Neural progenitor cell (in vitro differentiated cells): ENCODE measurements around the gene KCNIP1. TPM values are rescaled to one million over a fixed set of nuclear protein-coding genes. Genes with fewer than 3 reads are reported as not detected.

ENCODE experiments used
- DNase-seq: peaks from one replicate; pipeline ENCODE4 v3.0.0-alpha.2; 2016; ENCODE audit warnings: low spot score
- H2AFZ ChIP-seq: fragments of 200-600 bp; sonication (generic); replicated peaks from 2 replicates; pipeline ENCODE4 v1.6.1; 2016; ENCODE audit warnings: antibody characterized with exemption
- H3F3A ChIP-seq: fragments of 200-600 bp; sonication (generic); 2 replicates; pipeline ENCODE4 v1.6.1; 2016; ENCODE audit warnings: antibody characterized with exemption, low read depth
- H3K27ac ChIP-seq: fragments of 200-600 bp; sonication (generic); 2 replicates; pipeline ENCODE4 v1.5.1; 2016; ENCODE audit warnings: mild to moderate bottlenecking
- H3K27me3 ChIP-seq: fragments of 200-600 bp; sonication (generic); 2 replicates; pipeline ENCODE4 v1.6.1; 2016; ENCODE audit warnings: mild to moderate bottlenecking, moderate library complexity
- H3K36me3 ChIP-seq: fragments of 200-600 bp; sonication (generic); 2 replicates; pipeline ENCODE4 v1.5.1; 2016
- H3K4me1 ChIP-seq: fragments of 200-600 bp; sonication (generic); 2 replicates; pipeline ENCODE4 v1.6.1; 2016; ENCODE audit warnings: mixed run types
- H3K4me2 ChIP-seq: fragments of 200-600 bp; sonication (generic); 2 replicates; pipeline ENCODE4 v1.6.1; 2016
- H3K4me3 ChIP-seq: fragments of 200-600 bp; sonication (generic); 2 replicates; pipeline ENCODE4 v1.5.1; 2016
- H3K79me2 ChIP-seq: fragments of 200-600 bp; sonication (generic); 2 replicates; pipeline ENCODE4 v1.6.1; 2016; ENCODE audit warnings: low read depth
- H3K9ac ChIP-seq: fragments of 200-600 bp; sonication (generic); 2 replicates; pipeline ENCODE4 v1.6.1; 2016
- H3K9me3 ChIP-seq: fragments of 200-600 bp; sonication (generic); 2 replicates; pipeline ENCODE4 v1.5.1; 2016; ENCODE audit warnings: low read depth
- H4K20me1 ChIP-seq: fragments of 200-600 bp; sonication (generic); 2 replicates; pipeline ENCODE4 v1.6.1; 2016; ENCODE audit warnings: low read depth
- H3K27ac Mint-ChIP-seq: 3 replicates; pipeline ENCODE4 v1.8.0; 2021; ENCODE audit warnings: mixed read lengths
- H3K27me3 Mint-ChIP-seq: 2 replicates; pipeline ENCODE4 v1.8.0; 2022; ENCODE audit warnings: low read depth, mild to moderate bottlenecking, inconsistent platforms, moderate library complexity, mixed read lengths; ENCODE audit not compliant: insufficient read depth
- H3K36me3 Mint-ChIP-seq: 3 replicates; pipeline ENCODE4 v1.8.0; 2021; ENCODE audit warnings: mixed read lengths
- H3K4me1 Mint-ChIP-seq: 3 replicates; pipeline ENCODE4 v1.8.0; 2021; ENCODE audit warnings: mixed read lengths
- H3K4me3 Mint-ChIP-seq: 3 replicates; pipeline ENCODE4 v1.8.0; 2021; ENCODE audit warnings: mild to moderate bottlenecking, moderate library complexity, mixed read lengths
- H3K9me3 Mint-ChIP-seq: 3 replicates; pipeline ENCODE4 v1.8.0; 2020; ENCODE audit warnings: mixed read lengths
- CTCF ChIP-seq: fragments of 200-600 bp; sonication (generic); IDR thresholded peaks from 2 replicates; pipeline ENCODE4 v1.5.1; 2017; ENCODE audit warnings: antibody characterized with exemption, mild to moderate bottlenecking
- EZH2 ChIP-seq: fragments of 200-600 bp; sonication (generic); IDR thresholded peaks from 2 replicates; pipeline ENCODE4 v1.6.1; 2017; ENCODE audit warnings: antibody characterized with exemption, mild to moderate bottlenecking, moderate library complexity
- EZH2phosphoT487 ChIP-seq: fragments of 200-600 bp; sonication (generic); IDR thresholded peaks from 2 replicates; pipeline ENCODE4 v1.6.1; 2017; ENCODE audit warnings: antibody characterized with exemption
- total RNA-seq: library from RNA; depleted of rRNA; stranded (reverse); fragments of >200 nt; gene quantifications from 2 replicates; pipeline ENCODE4 v1.2.3, GENCODE V29; 2015; ENCODE audit warnings: low replicate concordance

KCNIP1 gene
- total RNA-seq, 1 donor from 2014 or later, result 2.8 TPM

GRCh38 chr5:170519549-170519948 lies 15.7 kb downstream of the KCNIP1 start:
- no peak for DNase-seq
- H2AFZ ChIP-seq, result no peak overlapping the region
- H3K79me2 ChIP-seq, result no peaks in the 10 kb centered on the region
- Mint-ChIP-seq H3K9me3 (no peaks in the 10 kb centered on the region), H3K27me3 (peaks cover 7% of the 10 kb centered on the region), H3K36me3 (no peaks in the 10 kb centered on the region), H3K4me3 (no peak overlapping the region), H3K4me1 (peaks cover 18% of the 10 kb centered on the region), H3K27ac (no peak overlapping the region)
- no peak overlapping the region for H3K4me3 ChIP-seq
- peaks cover 14% of the 10 kb centered on the region for H3K4me1 ChIP-seq
- H3K9me3 ChIP-seq, result no peaks in the 10 kb centered on the region
- H3F3A ChIP-seq, result no peaks in the 10 kb centered on the region
- H3K27me3 ChIP-seq, result no peaks in the 10 kb centered on the region
- no peak for TF ChIP-seq EZH2
- TF ChIP-seq CTCF, result no peak
- no peak for TF ChIP-seq EZH2phosphoT487
- H3K36me3 ChIP-seq, result no peaks in the 10 kb centered on the region
- no peak overlapping the region for H3K27ac ChIP-seq
- H3K4me2 ChIP-seq, result no peak overlapping the region
- H4K20me1 ChIP-seq, result no peaks in the 10 kb centered on the region
- no peak overlapping the region for H3K9ac ChIP-seq

GRCh38 chr5:170520372-170520771 lies 16.6 kb downstream of the KCNIP1 start:
- H3K4me1 ChIP-seq, result peaks cover 14% of the 10 kb centered on the region
- H3K79me2 ChIP-seq, result no peaks in the 10 kb centered on the region
- no peaks in the 10 kb centered on the region for H3K27me3 ChIP-seq
- no peaks in the 10 kb centered on the region for H3K9me3 ChIP-seq
- Mint-ChIP-seq H3K27me3 (peaks cover 7% of the 10 kb centered on the region), H3K9me3 (no peaks in the 10 kb centered on the region), H3K4me3 (no peak overlapping the region), H3K36me3 (no peaks in the 10 kb centered on the region), H3K4me1 (peaks cover 18% of the 10 kb centered on the region), H3K27ac (no peak overlapping the region)
- no peak overlapping the region for H3K27ac ChIP-seq
- H3K36me3 ChIP-seq, result no peaks in the 10 kb centered on the region
- no peak overlapping the region for H3K4me3 ChIP-seq
- no peaks in the 10 kb centered on the region for H3F3A ChIP-seq
- no peak for TF ChIP-seq EZH2
- TF ChIP-seq CTCF, result no peak
- TF ChIP-seq EZH2phosphoT487, result no peak
- no peak overlapping the region for H2AFZ ChIP-seq
- no peak overlapping the region for H3K4me2 ChIP-seq
- no peaks in the 10 kb centered on the region for H4K20me1 ChIP-seq
- no peak overlapping the region for H3K9ac ChIP-seq
- DNase-seq, result no peak

GRCh38 chr5:170522211-170523141 lies 18.7 kb downstream of the KCNIP1 start:
- Mint-ChIP-seq H3K4me1 (peaks cover 18% of the 10 kb centered on the region), H3K27me3 (peaks cover 7% of the 10 kb centered on the region), H3K27ac (peak overlapping the region; percentile 14), H3K9me3 (no peaks in the 10 kb centered on the region), H3K36me3 (no peaks in the 10 kb centered on the region), H3K4me3 (no peak overlapping the region)
- no peak for DNase-seq
- Histone ChIP-seq H4K20me1 (no peaks in the 10 kb centered on the region), H3K27me3 (no peaks in the 10 kb centered on the region), H3K79me2 (no peaks in the 10 kb centered on the region), H3K9me3 (no peaks in the 10 kb centered on the region), H3K27ac (no peak overlapping the region), H3K4me1 (peaks cover 14% of the 10 kb centered on the region), H3K9ac (no peak overlapping the region), H3K4me2 (no peak overlapping the region), H3K4me3 (no peak overlapping the region), H2AFZ (no peak overlapping the region), H3F3A (no peaks in the 10 kb centered on the region), H3K36me3 (no peaks in the 10 kb centered on the region)
- no peak for TF ChIP-seq CTCF
- no peak for TF ChIP-seq EZH2phosphoT487
- TF ChIP-seq EZH2, result no peak
